Measurements from ENCODE around the gene UBE2F. TPM values are rescaled to one million over a fixed set of nuclear protein-coding genes. Genes with fewer than 3 reads are reported as not detected.

Gene UBE2F
- total and polyA plus RNA-seq, 2 of the 13 experiments (the other 11 are each of a cell fraction or from before 2014, with no cell fraction given) = 35.4 to 73.1 TPM

DNA sequence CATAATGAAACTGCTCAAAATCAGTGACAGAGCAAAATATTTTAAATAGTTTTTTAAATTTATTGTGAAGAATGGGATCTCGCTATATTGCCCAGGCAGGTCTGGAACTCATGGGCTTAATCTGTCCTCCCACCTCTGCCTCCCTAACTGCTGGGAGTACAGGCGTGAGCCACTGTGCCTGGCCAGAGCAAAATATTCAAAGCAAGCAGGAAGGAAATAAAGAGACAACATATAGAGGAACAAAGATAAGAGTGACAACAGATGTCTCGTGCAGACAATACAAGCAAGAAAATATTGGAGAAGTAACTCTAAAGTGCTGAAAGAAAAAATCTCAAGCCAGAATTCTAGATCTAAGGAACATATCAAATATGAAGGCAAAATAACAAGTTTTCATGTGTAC, 89.0 kb downstream of the UBE2F start:
- Histone ChIP-seq H3K4me2 (ENCODE audit: low read depth, low read length) (no peak overlapping the region), H3K27ac (ENCODE audit: extremely low read length, insufficient read depth, low read length) (no peak overlapping the region), H3K4me3 (replicated peaks in 1 of 3; ENCODE audit: insufficient read depth in 1 of 3, low read depth in 2 of 3, low read length in 3 of 3) (no peak overlapping the region), H3K9me3 (ENCODE audit: low read length) (no peaks in the 10 kb centered on the region), H3K79me2 (ENCODE audit: insufficient read depth, low read length) (peaks cover 7% of the 10 kb centered on the region), H3K36me3 (replicated peaks in 1 of 2; ENCODE audit: control insufficient read depth in 1 of 2, insufficient read depth in 2 of 2, low read length in 2 of 2) (no peaks in the 10 kb centered on the region), H3K9ac (ENCODE audit: insufficient read depth, low read depth, low read length) (no peak overlapping the region), H2AFZ (ENCODE audit: low read length) (no peak overlapping the region), H3K4me1 (ENCODE audit: insufficient read depth, low read length) (peaks cover 19% of the 10 kb centered on the region), H4K20me1 (ENCODE audit: insufficient read depth, low read length) (no peaks in the 10 kb centered on the region), H3K27me3 (ENCODE audit: control insufficient read depth in 1 of 2, insufficient read depth in 2 of 2, low read length in 2 of 2) (no peaks in the 10 kb centered on the region; a peak in 1 of 5 replicates)
- no peak for FAIRE-seq
- in situ Hi-C loops (cut with HindIII; ENCODE audit: extremely low pct_ligation_motif_present, low pct_unique_long_range_greater_than_20kb) = no loop called here
- WGBS (ENCODE audit: low lambda C conversion rate) = 48% methylated on average over 3 of the region's 3 CpGs
- POLR2A ChIA-PET = no interaction called here
- no peak for ATAC-seq
- BruUV-seq (replicated peaks) = no TSS peak
- CTCF ChIA-PET (ENCODE audit: low intra/inter-chr PET ratio, low total read pairs) = no interaction called here
- TF ChIP-seq CREB1 (IDR thresholded peaks at IDR 0.05) = no peak
- no peak for TF ChIP-seq CREB1 (CRISPR knock-in tag; IDR thresholded peaks at IDR 0.05)
- no peak for TF ChIP-seq KDM5B (CRISPR knock-in tag; IDR thresholded peaks at IDR 0.05; ENCODE audit: borderline replicate concordance)
- no peak for TF ChIP-seq MTERF4 (CRISPR knock-in tag; IDR thresholded peaks at IDR 0.05)
- TF ChIP-seq, protein P1, sequence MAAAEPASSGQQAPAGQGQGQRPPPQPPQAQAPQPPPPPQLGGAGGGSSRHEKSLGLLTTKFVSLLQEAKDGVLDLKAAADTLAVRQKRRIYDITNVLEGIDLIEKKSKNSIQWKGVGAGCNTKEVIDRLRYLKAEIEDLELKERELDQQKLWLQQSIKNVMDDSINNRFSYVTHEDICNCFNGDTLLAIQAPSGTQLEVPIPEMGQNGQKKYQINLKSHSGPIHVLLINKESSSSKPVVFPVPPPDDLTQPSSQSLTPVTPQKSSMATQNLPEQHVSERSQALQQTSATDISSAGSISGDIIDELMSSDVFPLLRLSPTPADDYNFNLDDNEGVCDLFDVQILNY (CRISPR knock-in tag; conservative IDR thresholded peaks at IDR 0.05) = no peak
- TF ChIP-seq, protein P2, sequence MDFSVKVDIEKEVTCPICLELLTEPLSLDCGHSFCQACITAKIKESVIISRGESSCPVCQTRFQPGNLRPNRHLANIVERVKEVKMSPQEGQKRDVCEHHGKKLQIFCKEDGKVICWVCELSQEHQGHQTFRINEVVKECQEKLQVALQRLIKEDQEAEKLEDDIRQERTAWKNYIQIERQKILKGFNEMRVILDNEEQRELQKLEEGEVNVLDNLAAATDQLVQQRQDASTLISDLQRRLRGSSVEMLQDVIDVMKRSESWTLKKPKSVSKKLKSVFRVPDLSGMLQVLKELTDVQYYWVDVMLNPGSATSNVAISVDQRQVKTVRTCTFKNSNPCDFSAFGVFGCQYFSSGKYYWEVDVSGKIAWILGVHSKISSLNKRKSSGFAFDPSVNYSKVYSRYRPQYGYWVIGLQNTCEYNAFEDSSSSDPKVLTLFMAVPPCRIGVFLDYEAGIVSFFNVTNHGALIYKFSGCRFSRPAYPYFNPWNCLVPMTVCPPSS (IDR thresholded peaks at IDR 0.05) = no peak
- TF ChIP-seq ZNF383 (CRISPR knock-in tag; IDR thresholded peaks at IDR 0.05; ENCODE audit: borderline replicate concordance) = no peak
- TF ChIP-seq ZNF317 (CRISPR knock-in tag; IDR thresholded peaks at IDR 0.05) = peak; percentile 83
- no peak for TF ChIP-seq ZNF709 (CRISPR knock-in tag; IDR thresholded peaks at IDR 0.05)
- intact Hi-C loops (cut with micrococcal nuclease; ENCODE audit: unreplicated experiment) = no loop called here
- DNase-seq (ENCODE audit: low spot score) = no peak
